ENCODE results near the gene PAPPA. TPM values are rescaled to one million over a fixed set of nuclear protein-coding genes. Genes with fewer than 3 reads are reported as not detected.

Gene PAPPA
- total RNA-seq, 1 donor from 2014 or later: 0.69 TPM

DNA sequence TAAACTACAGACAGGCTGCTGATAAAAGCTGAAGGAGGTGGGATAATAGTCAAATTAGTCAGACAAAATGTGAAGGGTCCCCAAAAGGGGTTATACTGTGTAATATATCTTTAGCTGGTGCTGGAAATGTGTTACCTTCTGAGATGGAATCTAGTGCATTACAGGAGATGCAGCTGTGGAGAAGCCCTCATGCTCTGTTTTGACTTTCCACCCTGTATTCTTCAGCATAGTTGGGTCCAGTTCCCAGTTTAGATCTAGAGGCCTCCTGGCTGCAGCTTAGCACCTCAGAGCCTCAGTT lies 122.6 kb downstream of the PAPPA start:
- no peaks in the 10 kb centered on the region for H3K36me3 ChIP-seq
- H3K9me3 ChIP-seq (replicated peaks): no peaks in the 10 kb centered on the region
- H3K27me3 ChIP-seq (ENCODE audit: low read depth): no peaks in the 10 kb centered on the region
- H3K4me1 ChIP-seq: no peaks in the 10 kb centered on the region
- H3K27ac ChIP-seq (replicated peaks): peak overlapping the region; percentile 11
- H3K4me3 ChIP-seq: no peak overlapping the region
- TF ChIP-seq, protein P1, sequence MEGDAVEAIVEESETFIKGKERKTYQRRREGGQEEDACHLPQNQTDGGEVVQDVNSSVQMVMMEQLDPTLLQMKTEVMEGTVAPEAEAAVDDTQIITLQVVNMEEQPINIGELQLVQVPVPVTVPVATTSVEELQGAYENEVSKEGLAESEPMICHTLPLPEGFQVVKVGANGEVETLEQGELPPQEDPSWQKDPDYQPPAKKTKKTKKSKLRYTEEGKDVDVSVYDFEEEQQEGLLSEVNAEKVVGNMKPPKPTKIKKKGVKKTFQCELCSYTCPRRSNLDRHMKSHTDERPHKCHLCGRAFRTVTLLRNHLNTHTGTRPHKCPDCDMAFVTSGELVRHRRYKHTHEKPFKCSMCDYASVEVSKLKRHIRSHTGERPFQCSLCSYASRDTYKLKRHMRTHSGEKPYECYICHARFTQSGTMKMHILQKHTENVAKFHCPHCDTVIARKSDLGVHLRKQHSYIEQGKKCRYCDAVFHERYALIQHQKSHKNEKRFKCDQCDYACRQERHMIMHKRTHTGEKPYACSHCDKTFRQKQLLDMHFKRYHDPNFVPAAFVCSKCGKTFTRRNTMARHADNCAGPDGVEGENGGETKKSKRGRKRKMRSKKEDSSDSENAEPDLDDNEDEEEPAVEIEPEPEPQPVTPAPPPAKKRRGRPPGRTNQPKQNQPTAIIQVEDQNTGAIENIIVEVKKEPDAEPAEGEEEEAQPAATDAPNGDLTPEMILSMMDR (IDR thresholded peaks at IDR 0.05; ENCODE audit: borderline replicate concordance): no peak
- no peak for DNase-seq
- intact Hi-C loops (cut with micrococcal nuclease): no loop called here

- Histone ChIP-seq H3K27me3 (ENCODE audit: low read depth) (no peaks in the 10 kb centered on the region), H3K4me3 (no peak overlapping the region), H3K36me3 (no peaks in the 10 kb centered on the region), H3K4me1 (no peaks in the 10 kb centered on the region), H3K27ac (replicated peaks) (peak overlapping the region; percentile 11), H3K9me3 (replicated peaks) (no peaks in the 10 kb centered on the region)
- TF ChIP-seq, protein P1 (IDR thresholded peaks at IDR 0.05; ENCODE audit: borderline replicate concordance): no peak
- intact Hi-C loops (cut with micrococcal nuclease): no loop called here
- DNase-seq: no peak
Observed at GRCh38 chr9:116276651-116277121, 123.1 kb downstream of the PAPPA start.

GRCh38 chr9:116278326-116278725 lies 124.7 kb downstream of the PAPPA start:
- H3K4me1 ChIP-seq: no peaks in the 10 kb centered on the region
- H3K36me3 ChIP-seq: no peaks in the 10 kb centered on the region
- TF ChIP-seq, protein P1 (IDR thresholded peaks at IDR 0.05; ENCODE audit: borderline replicate concordance): no peak
- H3K27ac ChIP-seq (replicated peaks): no peak overlapping the region
- H3K9me3 ChIP-seq (replicated peaks): no peaks in the 10 kb centered on the region
- no peak overlapping the region for H3K4me3 ChIP-seq
- intact Hi-C loops (cut with micrococcal nuclease): no loop called here
- DNase-seq: no peak
- no peaks in the 10 kb centered on the region for H3K27me3 ChIP-seq (ENCODE audit: low read depth)

GRCh38 chr9:116279230-116279629 lies 125.6 kb downstream of the PAPPA start:
- Histone ChIP-seq H3K27ac (replicated peaks) (no peak overlapping the region), H3K4me1 (no peaks in the 10 kb centered on the region), H3K4me3 (no peak overlapping the region), H3K36me3 (no peaks in the 10 kb centered on the region), H3K27me3 (ENCODE audit: low read depth) (no peaks in the 10 kb centered on the region), H3K9me3 (replicated peaks) (no peaks in the 10 kb centered on the region)
- TF ChIP-seq, protein P1 (IDR thresholded peaks at IDR 0.05; ENCODE audit: borderline replicate concordance): no peak
- DNase-seq: no peak
- intact Hi-C loops (cut with micrococcal nuclease): no loop called here

DNA sequence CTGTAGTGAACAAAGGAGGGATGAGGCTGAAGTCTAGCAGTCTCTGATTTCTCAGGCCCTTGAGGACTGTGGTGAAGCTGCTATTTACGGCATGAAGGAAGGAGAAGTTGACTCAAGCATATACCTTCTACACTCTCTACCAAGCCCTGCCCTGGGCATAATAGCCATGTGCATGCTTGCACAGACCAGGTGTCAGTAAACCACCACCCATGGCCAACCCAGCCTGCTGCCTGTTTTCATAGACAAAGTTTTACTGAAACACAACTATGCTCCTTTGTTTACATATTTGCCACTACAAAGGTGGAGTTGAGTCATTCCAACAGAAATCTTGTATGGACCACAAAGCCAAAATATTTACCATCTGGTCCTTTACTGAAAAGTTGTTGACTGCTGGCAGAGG lies 126.9 kb downstream of the PAPPA start:
- TF ChIP-seq, protein P1 (IDR thresholded peaks at IDR 0.05; ENCODE audit: borderline replicate concordance): no peak
- no peak for DNase-seq
- no peaks in the 10 kb centered on the region for H3K36me3 ChIP-seq
- H3K4me3 ChIP-seq: no peak overlapping the region
- intact Hi-C loops (cut with micrococcal nuclease): no loop called here
- no peak overlapping the region for H3K27ac ChIP-seq (replicated peaks)
- H3K4me1 ChIP-seq: no peaks in the 10 kb centered on the region
- H3K27me3 ChIP-seq (ENCODE audit: low read depth): no peaks in the 10 kb centered on the region
- H3K9me3 ChIP-seq (replicated peaks): no peaks in the 10 kb centered on the region

DNA sequence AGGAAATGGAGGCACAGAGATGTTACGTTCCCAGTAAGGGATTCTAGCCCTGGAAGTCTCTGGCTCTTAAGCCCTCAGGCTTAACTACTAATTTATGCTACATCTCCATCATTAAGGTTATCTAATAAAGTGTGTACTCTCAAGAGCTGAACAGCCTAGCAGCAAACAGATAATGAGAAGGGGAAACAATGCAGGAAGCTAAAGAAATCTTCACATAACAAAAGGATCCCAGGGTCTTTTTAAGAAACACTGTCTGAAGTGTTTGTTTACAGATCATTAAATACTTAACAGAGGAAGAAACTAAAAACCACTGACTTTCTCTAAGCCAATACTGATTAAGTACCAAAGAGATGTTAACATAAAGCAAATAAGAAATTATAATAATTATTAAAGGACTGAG lies 129.0 kb downstream of the PAPPA start:
- Histone ChIP-seq H3K27me3 (ENCODE audit: low read depth) (no peaks in the 10 kb centered on the region), H3K36me3 (no peaks in the 10 kb centered on the region), H3K4me3 (no peak overlapping the region), H3K27ac (replicated peaks) (no peak overlapping the region), H3K4me1 (no peaks in the 10 kb centered on the region), H3K9me3 (replicated peaks) (no peaks in the 10 kb centered on the region)
- DNase-seq: no peak
- intact Hi-C loops (cut with micrococcal nuclease): no loop called here
- TF ChIP-seq, protein P1 (IDR thresholded peaks at IDR 0.05; ENCODE audit: borderline replicate concordance): no peak

Data from left ventricle myocardium inferior (tissue), 1 donor.